WTC11 (cell line): ENCODE data around the gene IFRD2. TPM values are rescaled to one million over a fixed set of nuclear protein-coding genes. Genes with fewer than 3 reads are reported as not detected.

Source experiments
- ATAC-seq: fragments of 200-7000 bp; cut with Tn5 transposase; 2 replicates; pipeline ENCODE4 v1.10.0; 2021; ENCODE audit warnings: mild to moderate bottlenecking, moderate library complexity
- CTCF ChIA-PET: fragments of 300-600 bp; sonication (Branson Sonifier 250); formaldehyde crosslinking; loops from one replicate; lab custom pipeline; 2021; ENCODE audit warnings: antibody characterized with exemption; lab: Charles Lee
- POLR2A ChIA-PET: fragments of 350-600 bp; sonication (Branson Sonifier 250); formaldehyde crosslinking; loops from one replicate; lab custom pipeline; 2021; ENCODE audit warnings: antibody characterized with exemption; lab: Charles Lee
- DNase-seq: peaks from one replicate; pipeline ENCODE4 v3.0.0; 2021; ENCODE audit warnings: low spot score
- H3K27ac Mint-ChIP-seq: 2 replicates; pipeline ENCODE4 v1.8.0; 2021; ENCODE audit warnings: mixed read lengths
- H3K27me3 Mint-ChIP-seq: 2 replicates; pipeline ENCODE4 v1.8.0; 2021; ENCODE audit warnings: low read depth, mild to moderate bottlenecking, moderate library complexity, mixed read lengths
- H3K36me3 Mint-ChIP-seq: 2 replicates; pipeline ENCODE4 v1.8.0; 2021; ENCODE audit warnings: mixed read lengths
- H3K4me1 Mint-ChIP-seq: 2 replicates; pipeline ENCODE4 v1.8.0; 2022; ENCODE audit warnings: mixed read lengths
- H3K4me3 Mint-ChIP-seq: 2 replicates; pipeline ENCODE4 v1.8.0; 2021; ENCODE audit warnings: mild to moderate bottlenecking, moderate library complexity, mixed read lengths
- H3K9me3 Mint-ChIP-seq: 2 replicates; pipeline ENCODE4 v1.8.0; 2021; ENCODE audit warnings: mixed read lengths
- ARID4B ChIP-seq: sonication (generic); formaldehyde crosslinking; IDR thresholded peaks from 2 replicates; pipeline ENCODE4 v1.8.0; 2023; ENCODE audit warnings: missing genetic modification reagents, mild to moderate bottlenecking, borderline replicate concordance
- EMX1 ChIP-seq: fragments of 250-450 bp; sonication (Bioruptor Pico); IDR thresholded peaks from 2 replicates; pipeline ENCODE4 v1.8.0; 2021; ENCODE audit warnings: mild to moderate bottlenecking
- ESRRA ChIP-seq: sonication (generic); formaldehyde crosslinking; IDR thresholded peaks from 2 replicates; pipeline ENCODE4 v1.8.1; 2022; ENCODE audit warnings: mild to moderate bottlenecking, missing genetic modification reagents, borderline replicate concordance
- ETV6 ChIP-seq: sonication (generic); formaldehyde crosslinking; IDR thresholded peaks from 2 replicates; pipeline ENCODE4 v1.8.1; 2022; ENCODE audit warnings: mild to moderate bottlenecking, missing genetic modification reagents
- FOXP1 ChIP-seq: sonication (generic); formaldehyde crosslinking; IDR thresholded peaks from 2 replicates; pipeline ENCODE4 v1.8.0; 2022; ENCODE audit warnings: missing genetic modification reagents, mild to moderate bottlenecking, moderate library complexity, borderline replicate concordance
- HMGA2 ChIP-seq: fragments of 250-450 bp; sonication (Bioruptor Pico); IDR thresholded peaks from 2 replicates; pipeline ENCODE4 v1.4.0; 2021; ENCODE audit warnings: mild to moderate bottlenecking, moderate library complexity
- MYBL2 ChIP-seq: sonication (generic); formaldehyde crosslinking; IDR thresholded peaks from 2 replicates; pipeline ENCODE4 v1.8.1; 2023; ENCODE audit warnings: mild to moderate bottlenecking, moderate library complexity, missing genetic modification reagents
- NFYB ChIP-seq: sonication (generic); formaldehyde crosslinking; conservative IDR thresholded peaks from 2 replicates; pipeline ENCODE4 v1.8.0; 2022; ENCODE audit warnings: low read depth, missing genetic modification reagents
- SP1 ChIP-seq: sonication (generic); formaldehyde crosslinking; conservative IDR thresholded peaks from 2 replicates; pipeline ENCODE4 v1.8.1; 2022; ENCODE audit warnings: missing genetic modification reagents
- TEAD1 ChIP-seq: sonication (generic); formaldehyde crosslinking; IDR thresholded peaks from 2 replicates; pipeline ENCODE4 v1.8.0; 2022; ENCODE audit warnings: mild to moderate bottlenecking, missing genetic modification reagents
- USF1 ChIP-seq: sonication (generic); formaldehyde crosslinking; IDR thresholded peaks from 2 replicates; pipeline ENCODE4 v1.8.0; 2022; ENCODE audit warnings: mild to moderate bottlenecking, missing genetic modification reagents
- ZNF263 ChIP-seq: sonication (generic); formaldehyde crosslinking; IDR thresholded peaks from 2 replicates; pipeline ENCODE4 v1.8.1; 2022; ENCODE audit warnings: low read depth, mild to moderate bottlenecking, moderate library complexity, missing genetic modification reagents
- ZNF416 ChIP-seq: fragments of 250-450 bp; sonication (Bioruptor Pico); IDR thresholded peaks from 2 replicates; pipeline ENCODE4 v1.9.0; 2021; ENCODE audit warnings: mild to moderate bottlenecking, inconsistent platforms
- total RNA-seq: library from RNA; stranded (reverse); gene quantifications from 3 replicates; pipeline ENCODE4 v1.2.3, GENCODE V29; 2021
- TF ChIP-seq, protein P1 (sequence below): fragments of 250-450 bp; sonication (Bioruptor Pico); IDR thresholded peaks from 2 replicates; pipeline ENCODE4 v1.9.0; 2021; ENCODE audit warnings: mild to moderate bottlenecking
- TF ChIP-seq, protein P2 (sequence below): fragments of 250-450 bp; sonication (Bioruptor Pico); IDR thresholded peaks from 2 replicates; pipeline ENCODE4 v1.8.0; 2021; ENCODE audit warnings: mild to moderate bottlenecking
- TF ChIP-seq, protein P3 (sequence below): sonication (generic); formaldehyde crosslinking; IDR thresholded peaks from 2 replicates; pipeline ENCODE4 v1.8.0; 2022; ENCODE audit warnings: mild to moderate bottlenecking, missing genetic modification reagents
- TF ChIP-seq, protein P4 (sequence below): sonication (generic); formaldehyde crosslinking; IDR thresholded peaks from 2 replicates; pipeline ENCODE4 v1.8.1; 2022; ENCODE audit warnings: mild to moderate bottlenecking, missing genetic modification reagents, moderate library complexity, borderline replicate concordance
- TF ChIP-seq, protein P5 (sequence below): fragments of 250-450 bp; sonication (Bioruptor Pico); IDR thresholded peaks from 2 replicates; pipeline ENCODE4 v1.9.0; 2021; ENCODE audit warnings: mild to moderate bottlenecking, borderline replicate concordance

Gene IFRD2
- total RNA-seq, 1 experiment from 2014 or later: 92.0 TPM

GRCh38 chr3:50298836-50299637 is 6.8 kb upstream of the IFRD2 start, which contains the start of the genes HYAL3 and NAA80:
HYAL3 (minus strand) TSS chr3:50299405; CDS start chr3:50295602, 3,803 bp downstream.
NAA80 (minus strand) TSS chr3:50299405; CDS start chr3:50297463, 1,942 bp downstream.
- Mint-ChIP-seq H3K27ac (peak within 1 kb of the TSS; percentile 98), H3K36me3 (no peaks in the 10 kb centered on the region), H3K4me3 (peak within 1 kb of the TSS; percentile 97), H3K27me3 (no peaks in the 10 kb centered on the region; the same call in 1 of the 2 replicates), H3K9me3 (no peaks in the 10 kb centered on the region), H3K4me1 (peaks cover 22% of the 10 kb centered on the region)
- DNase-seq (peak; percentile 100), ATAC-seq (peak; percentile 88)
- CTCF ChIA-PET: interaction anchor here (0.6 to 5.9 kb wide), 21 partner anchors 15 to 313 kb away, joined by 3 to 95 read pairs (median 4); partner anchors contain the start of genes CISH and HYAL2
- POLR2A ChIA-PET: interaction anchor here (0.5 to 1.4 kb wide), 8 partner anchors 17 to 265 kb away, joined by 3 to 8 read pairs (median 4); partner anchors contain the start of genes CYB561D2, HYAL2 and NPRL2
- TF ChIP-seq, protein P1, sequence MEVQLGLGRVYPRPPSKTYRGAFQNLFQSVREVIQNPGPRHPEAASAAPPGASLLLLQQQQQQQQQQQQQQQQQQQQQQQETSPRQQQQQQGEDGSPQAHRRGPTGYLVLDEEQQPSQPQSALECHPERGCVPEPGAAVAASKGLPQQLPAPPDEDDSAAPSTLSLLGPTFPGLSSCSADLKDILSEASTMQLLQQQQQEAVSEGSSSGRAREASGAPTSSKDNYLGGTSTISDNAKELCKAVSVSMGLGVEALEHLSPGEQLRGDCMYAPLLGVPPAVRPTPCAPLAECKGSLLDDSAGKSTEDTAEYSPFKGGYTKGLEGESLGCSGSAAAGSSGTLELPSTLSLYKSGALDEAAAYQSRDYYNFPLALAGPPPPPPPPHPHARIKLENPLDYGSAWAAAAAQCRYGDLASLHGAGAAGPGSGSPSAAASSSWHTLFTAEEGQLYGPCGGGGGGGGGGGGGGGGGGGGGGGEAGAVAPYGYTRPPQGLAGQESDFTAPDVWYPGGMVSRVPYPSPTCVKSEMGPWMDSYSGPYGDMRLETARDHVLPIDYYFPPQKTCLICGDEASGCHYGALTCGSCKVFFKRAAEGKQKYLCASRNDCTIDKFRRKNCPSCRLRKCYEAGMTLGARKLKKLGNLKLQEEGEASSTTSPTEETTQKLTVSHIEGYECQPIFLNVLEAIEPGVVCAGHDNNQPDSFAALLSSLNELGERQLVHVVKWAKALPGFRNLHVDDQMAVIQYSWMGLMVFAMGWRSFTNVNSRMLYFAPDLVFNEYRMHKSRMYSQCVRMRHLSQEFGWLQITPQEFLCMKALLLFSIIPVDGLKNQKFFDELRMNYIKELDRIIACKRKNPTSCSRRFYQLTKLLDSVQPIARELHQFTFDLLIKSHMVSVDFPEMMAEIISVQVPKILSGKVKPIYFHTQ: no peak
- TF ChIP-seq, protein P2, sequence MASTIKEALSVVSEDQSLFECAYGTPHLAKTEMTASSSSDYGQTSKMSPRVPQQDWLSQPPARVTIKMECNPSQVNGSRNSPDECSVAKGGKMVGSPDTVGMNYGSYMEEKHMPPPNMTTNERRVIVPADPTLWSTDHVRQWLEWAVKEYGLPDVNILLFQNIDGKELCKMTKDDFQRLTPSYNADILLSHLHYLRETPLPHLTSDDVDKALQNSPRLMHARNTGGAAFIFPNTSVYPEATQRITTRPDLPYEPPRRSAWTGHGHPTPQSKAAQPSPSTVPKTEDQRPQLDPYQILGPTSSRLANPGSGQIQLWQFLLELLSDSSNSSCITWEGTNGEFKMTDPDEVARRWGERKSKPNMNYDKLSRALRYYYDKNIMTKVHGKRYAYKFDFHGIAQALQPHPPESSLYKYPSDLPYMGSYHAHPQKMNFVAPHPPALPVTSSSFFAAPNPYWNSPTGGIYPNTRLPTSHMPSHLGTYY: 0 out of 2 replicates have a peak, but pooled peaks have one; percentile 19
- TF ChIP-seq, protein P3, sequence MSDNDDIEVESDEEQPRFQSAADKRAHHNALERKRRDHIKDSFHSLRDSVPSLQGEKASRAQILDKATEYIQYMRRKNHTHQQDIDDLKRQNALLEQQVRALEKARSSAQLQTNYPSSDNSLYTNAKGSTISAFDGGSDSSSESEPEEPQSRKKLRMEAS (CRISPR knock-in tag): peak; percentile 34; the same call in 1 of the 2 replicates
- 0 out of 2 replicates have a peak, but pooled peaks have one; percentile 33 for TF ChIP-seq NFYB (CRISPR knock-in tag)
- peak; percentile 64; the same call in 1 of the 2 replicates for TF ChIP-seq SP1 (CRISPR knock-in tag)
- TF ChIP-seq TEAD1 (CRISPR knock-in tag): 0 out of 2 replicates have a peak, but pooled peaks have one; percentile 34
- no peak for TF ChIP-seq EMX1 (CRISPR knock-in tag)
- TF ChIP-seq, protein P4, sequence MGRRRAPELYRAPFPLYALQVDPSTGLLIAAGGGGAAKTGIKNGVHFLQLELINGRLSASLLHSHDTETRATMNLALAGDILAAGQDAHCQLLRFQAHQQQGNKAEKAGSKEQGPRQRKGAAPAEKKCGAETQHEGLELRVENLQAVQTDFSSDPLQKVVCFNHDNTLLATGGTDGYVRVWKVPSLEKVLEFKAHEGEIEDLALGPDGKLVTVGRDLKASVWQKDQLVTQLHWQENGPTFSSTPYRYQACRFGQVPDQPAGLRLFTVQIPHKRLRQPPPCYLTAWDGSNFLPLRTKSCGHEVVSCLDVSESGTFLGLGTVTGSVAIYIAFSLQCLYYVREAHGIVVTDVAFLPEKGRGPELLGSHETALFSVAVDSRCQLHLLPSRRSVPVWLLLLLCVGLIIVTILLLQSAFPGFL (CRISPR knock-in tag): 0 out of 2 replicates have a peak, but pooled peaks have one; percentile 38
- no peak for TF ChIP-seq MYBL2 (CRISPR knock-in tag)
- peak; percentile 65; the same call in 1 of the 2 replicates for TF ChIP-seq ETV6 (CRISPR knock-in tag)
- TF ChIP-seq, protein P5, sequence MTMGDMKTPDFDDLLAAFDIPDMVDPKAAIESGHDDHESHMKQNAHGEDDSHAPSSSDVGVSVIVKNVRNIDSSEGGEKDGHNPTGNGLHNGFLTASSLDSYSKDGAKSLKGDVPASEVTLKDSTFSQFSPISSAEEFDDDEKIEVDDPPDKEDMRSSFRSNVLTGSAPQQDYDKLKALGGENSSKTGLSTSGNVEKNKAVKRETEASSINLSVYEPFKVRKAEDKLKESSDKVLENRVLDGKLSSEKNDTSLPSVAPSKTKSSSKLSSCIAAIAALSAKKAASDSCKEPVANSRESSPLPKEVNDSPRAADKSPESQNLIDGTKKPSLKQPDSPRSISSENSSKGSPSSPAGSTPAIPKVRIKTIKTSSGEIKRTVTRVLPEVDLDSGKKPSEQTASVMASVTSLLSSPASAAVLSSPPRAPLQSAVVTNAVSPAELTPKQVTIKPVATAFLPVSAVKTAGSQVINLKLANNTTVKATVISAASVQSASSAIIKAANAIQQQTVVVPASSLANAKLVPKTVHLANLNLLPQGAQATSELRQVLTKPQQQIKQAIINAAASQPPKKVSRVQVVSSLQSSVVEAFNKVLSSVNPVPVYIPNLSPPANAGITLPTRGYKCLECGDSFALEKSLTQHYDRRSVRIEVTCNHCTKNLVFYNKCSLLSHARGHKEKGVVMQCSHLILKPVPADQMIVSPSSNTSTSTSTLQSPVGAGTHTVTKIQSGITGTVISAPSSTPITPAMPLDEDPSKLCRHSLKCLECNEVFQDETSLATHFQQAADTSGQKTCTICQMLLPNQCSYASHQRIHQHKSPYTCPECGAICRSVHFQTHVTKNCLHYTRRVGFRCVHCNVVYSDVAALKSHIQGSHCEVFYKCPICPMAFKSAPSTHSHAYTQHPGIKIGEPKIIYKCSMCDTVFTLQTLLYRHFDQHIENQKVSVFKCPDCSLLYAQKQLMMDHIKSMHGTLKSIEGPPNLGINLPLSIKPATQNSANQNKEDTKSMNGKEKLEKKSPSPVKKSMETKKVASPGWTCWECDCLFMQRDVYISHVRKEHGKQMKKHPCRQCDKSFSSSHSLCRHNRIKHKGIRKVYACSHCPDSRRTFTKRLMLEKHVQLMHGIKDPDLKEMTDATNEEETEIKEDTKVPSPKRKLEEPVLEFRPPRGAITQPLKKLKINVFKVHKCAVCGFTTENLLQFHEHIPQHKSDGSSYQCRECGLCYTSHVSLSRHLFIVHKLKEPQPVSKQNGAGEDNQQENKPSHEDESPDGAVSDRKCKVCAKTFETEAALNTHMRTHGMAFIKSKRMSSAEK (CRISPR knock-in tag): no peak
- TF ChIP-seq USF1: no peak; the same call in 1 of the 2 replicates
- TF ChIP-seq ARID4B (CRISPR knock-in tag): peak; percentile 30; the same call in 1 of the 2 replicates
- peak; percentile 72; the same call in 1 of the 2 replicates for TF ChIP-seq ESRRA (CRISPR knock-in tag)
- TF ChIP-seq ZNF416: peak; percentile 73; the same call in 1 of the 2 replicates
- TF ChIP-seq ZNF263 (CRISPR knock-in tag): no peak
- peak; percentile 78 for TF ChIP-seq FOXP1 (CRISPR knock-in tag)
- no peak for TF ChIP-seq HMGA2 (CRISPR knock-in tag)
